GM19467 (cell line): ENCODE results near the gene TNRC6C.

ENCODE experiments used
- ATAC-seq: cut with Tn5 transposase; IDR thresholded peaks from one replicate; pipeline ENCODE4 v1.9.1; 2021; ENCODE audit warnings: mild to moderate bottlenecking, moderate library complexity; ENCODE audit not compliant: unreplicated experiment

TNRC6C gene

GRCh38 chr17:78123258-78123929 is 164.9 kb downstream of the TNRC6C start:
- no peak for ATAC-seq

DNA sequence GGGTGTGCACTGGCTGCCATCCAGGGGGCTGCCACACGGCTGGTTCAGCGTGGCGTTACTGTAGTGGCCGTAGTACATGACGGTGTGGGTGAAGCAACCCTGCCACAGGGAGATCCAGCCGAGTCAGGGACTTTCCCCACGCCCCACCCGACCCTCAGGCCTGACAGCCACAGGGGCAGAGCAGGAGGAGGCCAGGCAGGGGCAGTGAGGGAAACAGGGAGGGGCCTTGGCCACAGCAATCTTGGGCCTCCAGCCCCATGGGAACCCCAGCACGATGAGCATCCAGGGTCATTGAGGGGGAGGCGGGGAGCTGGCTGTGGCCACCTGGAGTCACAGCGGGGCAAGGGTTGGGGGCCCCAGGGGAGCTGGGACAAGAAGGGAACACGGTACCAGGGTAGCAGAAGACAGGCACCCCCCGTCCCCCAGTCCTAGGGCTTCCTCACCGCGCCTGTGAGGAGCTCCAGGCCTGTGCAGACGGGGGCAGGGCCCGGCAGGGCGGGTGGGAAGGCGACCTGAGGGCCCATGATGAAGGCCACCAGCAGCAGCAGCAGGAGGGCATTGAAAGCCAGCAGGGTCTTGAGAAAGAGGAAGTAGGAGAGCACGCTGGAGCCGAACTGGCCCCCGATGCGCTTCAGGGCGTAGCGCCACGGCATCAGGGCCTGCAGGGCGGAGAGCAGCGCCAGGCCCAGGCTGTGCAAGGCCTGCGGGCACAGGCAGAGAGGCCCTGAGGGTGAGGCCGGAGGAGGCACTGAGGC is 165.8 kb downstream of the TNRC6C start:
- ATAC-seq: no peak

- ATAC-seq: no peak
Measured at GRCh38 chr17:78124836-78125137, 166.3 kb downstream of the TNRC6C start.

GRCh38 chr17:78125138-78125913 is 166.8 kb downstream of the TNRC6C start:
- ATAC-seq: no peak

DNA sequence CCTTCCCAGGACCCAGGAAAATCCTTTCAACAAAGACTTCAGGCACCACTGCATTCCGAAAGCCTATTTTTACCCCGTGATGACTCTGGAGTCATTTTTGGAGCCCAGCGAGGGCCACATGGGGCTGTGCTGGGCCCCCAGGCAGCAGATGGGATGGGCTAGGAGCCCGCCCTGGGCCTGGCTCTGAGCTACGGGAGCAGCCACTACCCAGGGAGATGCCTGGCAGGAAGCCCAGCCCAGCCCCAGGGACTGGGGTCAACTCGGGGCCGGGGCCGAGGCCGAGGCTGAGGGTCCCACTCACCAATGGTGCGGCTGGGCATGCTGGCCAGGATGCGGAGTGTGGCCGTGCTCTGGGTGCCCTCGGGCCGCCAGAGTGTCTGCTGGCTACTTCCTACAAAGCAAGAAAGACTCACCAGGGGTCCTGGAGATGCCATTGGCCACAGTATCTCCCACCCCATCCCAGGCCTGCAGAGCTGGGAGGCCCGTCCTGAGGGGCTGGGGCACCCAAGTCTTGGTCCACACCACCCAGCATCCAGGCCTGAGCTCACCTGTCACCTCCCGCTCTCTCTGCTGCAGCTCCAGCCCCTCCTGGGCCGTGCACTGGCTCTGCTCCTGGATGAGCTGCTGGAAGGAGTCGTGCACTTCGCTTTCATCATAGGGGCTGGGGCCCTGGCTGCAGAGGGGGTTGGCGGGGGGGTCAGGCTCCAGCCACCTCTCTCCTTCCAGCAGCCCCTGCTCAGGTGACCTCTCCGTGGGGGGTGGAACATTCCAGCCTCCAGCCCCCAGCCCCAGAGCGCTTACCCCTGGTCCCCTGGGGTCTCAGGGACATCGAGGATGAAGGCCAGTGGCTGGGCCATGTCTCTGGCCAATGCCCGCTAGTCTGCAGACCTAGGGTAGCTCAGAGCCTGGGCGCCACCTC is 167.7 kb downstream of the TNRC6C start:
- no peak for ATAC-seq

GRCh38 chr17:78126895-78127238 is 168.4 kb downstream of the TNRC6C start:
- ATAC-seq: no peak

- ATAC-seq: no peak
Measured at GRCh38 chr17:78127239-78127887, 168.9 kb downstream of the TNRC6C start.

DNA sequence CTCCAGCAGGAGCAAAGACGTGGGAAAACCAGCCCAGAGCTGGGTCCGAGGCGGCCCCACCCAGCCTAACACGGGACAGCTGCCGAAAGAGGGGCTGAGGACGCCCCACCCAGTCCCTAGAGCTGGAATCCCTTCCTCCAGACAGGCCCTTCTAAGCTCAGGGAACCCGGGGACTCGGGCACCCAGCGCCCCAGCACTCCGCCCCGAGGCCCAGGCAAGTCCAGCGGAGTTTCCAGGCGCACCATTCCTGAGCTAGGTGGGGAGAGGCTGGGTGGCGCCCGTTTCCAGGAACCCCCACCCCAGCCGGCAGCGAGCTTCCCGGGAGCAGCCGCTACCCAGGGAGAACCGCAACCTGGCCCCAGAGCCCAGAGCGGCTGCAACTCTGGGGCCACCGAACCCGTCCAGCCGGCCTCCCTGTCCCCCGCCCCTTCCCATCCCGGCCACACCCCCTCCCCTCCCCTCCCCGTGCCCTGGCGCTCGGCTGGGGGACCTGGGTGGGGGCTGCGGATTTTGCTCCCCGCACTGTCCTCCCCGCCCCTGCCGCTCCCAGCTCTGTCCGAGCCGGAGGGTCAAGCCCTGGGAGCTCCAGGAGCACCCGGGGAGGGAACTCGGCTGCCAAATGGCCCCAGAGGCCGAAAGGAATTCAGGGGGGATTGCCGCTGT is 169.5 kb downstream of the TNRC6C start:
- ATAC-seq: no peak

- ATAC-seq: no peak
Measured at GRCh38 chr17:78128551-78129350, 170.2 kb downstream of the TNRC6C start, which contains the start of gene TMC6. TMC6 (minus strand) TSS chr17:78128755; CDS start chr17:78126832, 1,923 bp downstream.

DNA sequence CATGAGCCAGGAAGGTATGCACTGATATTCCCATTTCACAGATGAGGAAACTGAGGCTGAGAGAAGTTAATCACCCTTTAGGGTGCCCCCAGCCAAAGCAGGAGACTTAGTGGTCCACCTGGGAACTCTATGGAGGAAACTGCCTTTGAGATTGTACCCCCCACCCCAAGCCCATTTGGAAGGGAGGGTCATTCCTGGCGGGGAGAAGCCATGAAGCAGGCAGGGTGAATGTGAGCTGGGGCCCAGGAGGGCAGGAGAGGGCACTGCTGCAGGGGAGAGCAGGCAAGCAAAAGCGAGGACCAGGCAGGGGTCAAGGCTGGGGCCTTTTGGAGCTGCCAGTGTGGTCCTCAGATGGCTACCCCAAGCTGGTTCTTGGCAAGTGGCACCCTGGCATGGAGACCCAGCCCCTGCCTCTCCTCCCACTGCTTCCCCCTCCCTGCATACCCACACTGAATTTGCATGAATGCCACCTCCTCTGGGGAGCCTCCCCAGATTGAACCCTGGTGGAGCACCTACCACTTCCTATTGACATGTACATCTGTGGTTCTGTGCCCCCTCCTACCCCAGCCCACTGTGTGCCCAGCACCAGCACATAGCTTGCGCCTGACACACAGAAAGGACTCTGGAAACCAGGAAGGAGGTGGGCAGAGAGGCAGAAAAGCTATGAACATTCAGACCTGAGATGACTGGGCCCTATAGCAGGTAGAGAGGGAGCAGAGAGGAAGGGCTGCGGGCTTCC is 171.0 kb downstream of the TNRC6C start:
- ATAC-seq: no peak

DNA sequence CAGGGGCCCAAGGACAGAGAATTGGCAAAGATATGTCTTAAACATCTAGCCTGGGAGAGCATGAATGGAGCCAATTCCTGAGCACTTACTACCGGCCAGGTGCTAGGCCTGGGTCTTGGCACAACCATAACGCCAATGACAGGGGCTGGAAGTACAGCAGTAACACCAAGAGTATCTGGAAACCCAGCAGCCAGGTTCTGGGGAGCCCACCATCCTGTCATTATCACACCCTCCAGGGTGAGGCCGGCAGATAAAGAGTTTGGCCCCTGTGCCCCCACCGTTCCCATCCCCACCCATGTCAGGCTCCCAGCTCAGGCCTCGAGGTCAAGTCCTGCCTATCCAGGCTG is 171.6 kb downstream of the TNRC6C start:
- ATAC-seq: no peak

DNA sequence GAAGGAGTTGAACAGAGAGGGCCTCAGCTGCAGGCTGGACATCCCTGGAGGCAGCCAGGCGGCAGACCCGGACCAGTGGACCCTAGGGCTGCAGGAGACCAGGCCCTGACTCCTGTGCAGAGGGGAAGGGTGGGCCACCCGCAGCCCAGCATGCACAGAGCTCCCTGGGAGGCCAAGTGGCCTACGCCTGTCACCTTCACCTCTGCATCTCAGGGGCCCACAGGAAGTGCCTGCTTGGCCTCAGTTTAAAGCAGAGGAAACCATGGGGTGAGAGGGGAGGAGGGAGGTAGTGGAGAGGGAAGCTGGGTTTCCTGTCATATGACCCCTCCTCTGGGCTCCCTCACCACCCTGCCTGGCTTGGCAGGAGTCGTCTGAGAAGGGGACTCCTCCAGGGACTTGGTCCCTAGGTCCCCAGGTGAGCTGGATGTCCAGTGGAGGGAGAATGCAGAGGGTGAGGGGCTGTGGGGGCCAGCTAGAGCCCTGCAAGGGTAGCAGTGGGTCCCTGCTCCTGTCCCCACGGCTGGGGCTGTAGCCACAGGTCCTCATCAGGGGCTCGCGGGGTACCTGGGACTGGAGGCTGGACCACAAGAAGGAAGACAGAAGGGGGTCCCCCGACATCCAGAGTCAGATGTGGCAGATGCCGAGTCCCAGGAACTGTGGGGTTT is 172.1 kb downstream of the TNRC6C start, which contains the start of gene TMC8:
TMC8 (plus strand) TSS at position 335 of the 665 bp plus-strand sequence. CDS start 818 bp downstream, outside the sequence.
- ATAC-seq: no peak

DNA sequence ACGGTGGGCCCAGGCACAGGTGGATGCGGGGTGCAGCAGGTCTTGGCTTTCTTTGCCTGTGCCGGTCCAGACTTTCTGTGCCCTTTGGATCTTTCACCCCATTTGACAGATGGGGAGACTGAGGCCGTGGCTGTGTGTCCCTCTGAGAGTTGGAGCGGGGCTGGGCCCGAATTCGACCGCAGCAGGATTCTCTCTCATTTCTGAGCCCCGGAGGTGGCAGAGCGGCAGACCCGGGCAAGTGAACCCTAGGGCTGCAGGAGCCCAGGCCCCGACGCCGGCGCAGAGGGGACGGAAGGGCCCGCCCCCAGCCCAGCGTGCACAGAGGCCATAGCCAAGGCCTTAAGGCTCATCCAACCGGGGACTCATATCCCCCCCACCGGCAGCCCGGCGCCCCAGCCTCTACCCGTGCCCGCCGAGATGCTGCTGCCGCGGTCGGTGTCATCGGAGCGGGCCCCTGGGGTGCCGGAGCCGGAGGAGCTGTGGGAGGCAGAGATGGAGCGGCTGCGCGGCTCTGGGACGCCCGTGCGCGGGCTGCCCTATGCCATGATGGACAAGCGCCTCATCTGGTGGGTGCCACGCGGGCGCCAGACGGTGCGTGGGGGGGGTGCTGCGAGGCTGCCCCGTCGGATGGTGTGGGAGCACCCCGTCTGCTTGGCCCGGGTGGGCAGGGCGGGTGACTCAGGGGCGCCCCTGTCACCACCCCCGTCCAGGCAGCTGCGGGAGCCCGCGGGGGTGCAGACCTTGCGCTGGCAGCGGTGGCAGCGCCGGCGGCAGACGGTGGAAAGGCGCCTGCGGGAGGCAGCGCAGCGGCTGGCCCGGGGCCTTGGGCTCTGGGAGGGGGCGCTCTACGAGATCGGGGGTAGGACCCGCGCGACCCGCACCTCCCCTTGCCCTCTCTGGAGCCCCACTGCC is 172.9 kb downstream of the TNRC6C start:
- ATAC-seq: no peak

DNA sequence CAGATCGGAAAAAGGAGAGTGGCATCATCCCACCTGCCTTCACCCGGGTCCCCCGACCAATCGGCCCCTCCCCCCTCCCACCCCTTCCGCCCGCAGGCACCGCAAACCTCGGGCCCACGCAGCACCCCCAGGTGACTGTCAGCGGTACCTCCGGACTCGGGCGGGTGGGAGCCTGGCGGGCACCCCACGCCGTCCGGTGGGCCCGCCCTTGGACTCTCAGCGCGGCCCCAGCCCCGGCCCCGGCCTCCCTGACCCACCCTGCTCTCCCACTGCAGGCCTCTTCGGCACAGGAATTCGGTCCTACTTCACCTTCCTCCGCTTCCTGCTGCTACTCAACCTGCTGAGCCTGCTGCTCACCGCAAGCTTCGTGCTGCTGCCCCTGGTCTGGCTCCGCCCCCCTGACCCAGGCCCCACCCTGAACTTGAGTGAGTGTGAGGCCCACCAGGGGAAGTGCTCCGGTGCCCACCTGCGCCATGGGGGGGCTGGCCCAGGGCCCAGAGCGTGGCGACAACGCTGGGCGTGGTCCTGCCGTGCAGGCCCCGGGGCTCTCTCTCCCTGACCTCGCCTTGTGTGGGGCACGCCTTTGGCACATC is 173.7 kb downstream of the TNRC6C start:
- ATAC-seq: no peak

GRCh38 chr17:78132767-78133178 is 174.3 kb downstream of the TNRC6C start:
- no peak for ATAC-seq

DNA sequence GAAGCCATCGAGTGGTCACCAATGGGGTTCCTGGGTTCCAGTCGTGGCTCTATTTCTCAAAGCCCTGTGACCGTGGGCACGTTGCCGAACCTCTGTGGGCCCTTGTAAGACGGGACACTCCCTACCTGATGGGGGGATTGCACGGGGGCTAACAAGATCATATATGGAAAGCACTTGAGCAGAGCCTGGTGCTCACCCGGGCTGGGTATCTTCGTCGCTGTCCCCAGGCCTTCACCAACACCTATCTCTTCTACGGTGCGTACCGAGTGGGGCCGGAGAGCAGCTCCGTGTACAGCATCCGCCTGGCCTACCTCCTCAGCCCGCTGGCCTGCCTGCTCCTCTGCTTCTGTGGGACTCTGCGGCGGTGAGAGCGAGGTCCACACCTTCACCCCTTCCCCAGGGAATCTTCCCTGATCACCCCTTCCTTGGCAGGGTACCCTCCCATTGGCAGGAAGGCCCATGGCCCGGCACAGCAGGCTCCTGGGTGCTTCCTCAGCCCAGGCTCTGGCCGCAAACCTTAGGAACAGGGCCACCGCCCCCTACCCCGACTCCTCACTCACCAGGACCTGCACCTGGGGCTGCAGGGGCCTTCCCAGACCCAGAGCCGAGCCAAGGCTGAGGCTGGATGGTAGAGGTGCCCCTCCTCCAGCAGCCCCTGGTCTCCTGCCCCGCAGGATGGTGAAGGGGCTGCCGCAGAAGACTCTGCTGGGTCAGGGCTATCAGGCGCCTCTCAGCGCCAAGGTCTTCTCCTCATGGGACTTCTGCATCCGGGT is 174.9 kb downstream of the TNRC6C start:
- no peak for ATAC-seq
